Measurements from ENCODE around the gene NOXO1. TPM values are rescaled to one million over a fixed set of nuclear protein-coding genes. Genes with fewer than 3 reads are reported as not detected.
A peak's percentile ranks its signal among the peaks of the same experiment; 100 is the strongest.
"Not testable (repeated sequence)": the region's sequence is repeated elsewhere in the genome, so short reads cannot be mapped to it uniquely, and the experiment has no call there.

NOXO1 gene
- polyA plus RNA-seq, 1 donor = 1.3 TPM

DNA sequence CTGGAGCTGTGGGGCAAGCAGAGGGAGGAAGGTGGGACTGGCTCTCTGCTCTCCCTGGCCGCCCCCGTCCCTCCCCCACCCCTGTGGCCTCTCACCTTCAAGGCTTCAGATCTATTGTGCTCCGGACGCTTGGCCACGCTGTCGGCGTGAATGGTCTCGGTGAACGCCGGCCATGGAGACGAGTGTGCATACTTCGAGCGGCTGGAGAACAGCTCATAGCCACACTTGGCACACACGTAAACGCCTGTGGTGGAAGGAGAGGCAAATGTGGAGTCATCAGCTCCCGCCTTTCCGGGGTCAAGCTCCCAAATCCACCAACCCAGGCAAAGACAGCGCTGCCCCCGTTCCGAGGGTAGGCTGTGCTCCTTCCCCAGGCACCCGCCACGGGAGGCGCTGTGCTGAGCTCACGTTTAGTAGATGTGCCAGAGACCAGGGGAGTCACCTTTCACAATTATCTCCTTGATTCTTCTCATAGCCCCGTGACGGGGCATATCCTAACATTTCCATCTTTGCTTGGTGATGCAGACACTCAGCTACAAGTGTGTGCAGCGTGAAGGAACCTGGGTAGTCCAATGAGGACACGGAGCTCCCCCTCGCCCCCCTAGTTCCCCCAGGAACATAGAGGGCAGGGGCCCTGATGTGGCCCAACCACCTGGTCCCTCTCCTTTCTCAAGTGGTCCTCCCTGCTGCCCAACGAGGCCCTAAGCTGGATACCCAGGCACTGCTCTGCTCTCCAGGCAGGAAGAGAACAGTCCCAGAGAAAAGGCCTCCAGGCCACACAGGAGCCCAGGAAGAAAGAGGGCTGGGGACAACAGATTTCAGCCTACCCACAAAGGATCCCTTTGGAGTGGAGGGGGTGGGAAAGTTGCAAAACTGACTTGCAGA, 39.9 kb downstream of the NOXO1 start:
- no peak for DNase-seq

DNA sequence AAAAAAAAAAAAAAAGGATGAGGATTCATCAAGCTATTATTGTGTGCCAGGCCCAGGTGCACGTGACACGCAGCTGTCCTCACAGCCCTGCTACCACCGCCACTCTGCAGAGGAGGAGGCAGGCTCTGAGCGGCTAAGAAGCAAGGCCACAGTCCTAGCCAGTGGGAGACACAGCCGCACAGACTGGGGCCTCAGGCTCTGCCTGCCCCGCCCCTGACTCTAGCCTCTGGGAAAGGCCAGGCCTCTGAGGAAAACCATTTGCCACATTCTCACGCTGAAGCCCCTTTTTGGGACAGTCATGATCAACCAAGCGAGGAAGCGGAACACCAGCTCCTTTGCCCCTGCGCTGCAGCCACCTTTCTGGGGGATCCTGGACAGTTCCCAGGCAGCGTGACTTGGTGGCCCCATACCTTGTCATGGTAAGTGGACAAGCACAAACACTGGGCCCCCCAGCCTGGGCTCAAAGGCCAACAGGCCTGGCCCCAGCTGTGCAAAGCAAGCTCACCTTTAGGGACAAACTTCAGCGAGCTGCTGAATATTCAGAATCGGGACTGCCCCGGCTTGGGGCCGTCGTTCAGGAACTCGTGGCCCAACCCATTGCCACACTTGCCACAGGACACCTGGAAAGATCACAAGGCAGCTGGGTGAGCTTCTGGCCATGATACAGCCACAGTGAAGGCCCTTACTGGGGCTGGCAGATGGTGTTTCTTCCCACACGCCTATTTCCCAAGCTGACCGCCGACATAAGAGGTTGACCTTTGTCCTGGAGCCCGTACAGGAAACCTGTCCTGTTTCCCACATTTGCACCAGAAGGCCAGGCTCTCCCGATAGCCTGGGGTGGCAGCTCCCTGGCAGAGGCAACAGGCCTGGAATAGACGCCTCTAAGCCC, 40.8 kb downstream of the NOXO1 start:
- DNase-seq = no peak

- not testable (repeated sequence) for DNase-seq
These were observed 41.4 kb downstream of the NOXO1 start for GRCh38 chr16:1939833-1940232.

DNA sequence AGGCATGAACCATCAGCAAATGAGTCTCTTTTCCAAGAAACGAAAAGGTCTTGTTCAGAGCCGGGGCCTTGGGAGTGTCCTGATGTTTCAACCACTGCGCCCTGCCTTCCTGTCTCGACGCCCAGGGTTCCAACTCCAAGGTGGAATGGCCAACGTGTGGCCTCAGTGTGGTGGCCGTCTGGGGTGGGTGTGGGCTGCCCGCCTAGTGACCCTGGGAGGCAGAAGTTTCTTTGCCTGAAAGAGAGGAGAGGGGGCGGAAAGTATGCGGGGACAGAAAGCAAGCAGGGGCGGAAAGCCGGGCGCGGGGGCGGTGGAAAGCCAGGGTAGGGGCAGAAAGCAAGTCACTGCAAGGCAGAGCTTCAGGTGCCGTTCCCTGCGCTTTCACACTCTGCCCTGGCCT, 42.4 kb downstream of the NOXO1 start:
- no peak for DNase-seq

DNA sequence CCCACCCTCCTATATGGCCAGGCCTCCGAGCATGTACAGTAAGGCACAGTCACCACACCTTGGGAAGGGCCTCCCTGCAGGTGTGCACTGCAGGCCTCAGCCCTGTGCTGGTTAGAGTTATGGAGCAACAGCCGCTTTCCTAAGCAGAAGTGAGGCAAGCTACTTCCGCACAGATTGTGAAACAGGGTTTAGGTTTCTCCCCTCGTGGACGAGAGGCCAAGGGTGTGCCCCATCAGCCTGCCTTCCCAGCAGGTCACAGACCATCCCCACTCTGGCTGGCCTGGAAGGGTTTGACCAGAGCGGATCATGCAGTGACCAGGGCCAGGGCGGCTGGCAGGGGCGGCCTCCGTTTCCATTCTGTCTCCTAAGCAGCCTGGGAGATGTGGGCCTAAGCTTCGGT, 43.0 kb downstream of the NOXO1 start:
- DNase-seq = no peak

- no peak for DNase-seq
These were observed 44.3 kb downstream of the NOXO1 start for GRCh38 chr16:1936945-1937479.

DNA sequence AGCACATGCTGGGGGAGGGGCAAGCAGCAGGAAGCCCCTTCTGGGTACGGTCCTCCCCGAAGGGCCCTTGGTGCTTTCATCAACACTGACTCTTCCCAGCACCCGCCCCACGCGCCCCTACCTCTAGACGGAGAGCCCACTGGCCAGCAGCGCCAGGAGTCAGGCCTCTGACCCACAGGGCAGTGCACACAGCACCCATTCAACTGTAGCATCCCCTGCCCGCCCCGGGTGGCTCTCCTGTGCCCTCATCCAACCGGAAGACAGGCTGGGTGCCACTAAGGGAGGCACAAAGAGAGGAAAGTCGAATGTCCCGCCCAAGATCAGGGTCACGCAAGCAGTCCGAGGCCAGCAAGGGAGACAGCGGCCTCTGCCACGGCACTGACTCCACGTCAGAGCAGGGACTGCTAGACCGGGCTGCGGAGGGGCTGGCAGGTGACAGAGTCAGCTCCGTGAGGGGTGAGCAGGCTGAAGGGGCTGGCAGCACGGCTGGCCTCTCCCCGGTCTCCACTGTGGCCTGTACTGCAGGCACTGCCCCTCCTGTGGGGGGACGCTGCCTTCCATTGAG, 48.1 kb downstream of the NOXO1 start:
- no peak for DNase-seq

DNA sequence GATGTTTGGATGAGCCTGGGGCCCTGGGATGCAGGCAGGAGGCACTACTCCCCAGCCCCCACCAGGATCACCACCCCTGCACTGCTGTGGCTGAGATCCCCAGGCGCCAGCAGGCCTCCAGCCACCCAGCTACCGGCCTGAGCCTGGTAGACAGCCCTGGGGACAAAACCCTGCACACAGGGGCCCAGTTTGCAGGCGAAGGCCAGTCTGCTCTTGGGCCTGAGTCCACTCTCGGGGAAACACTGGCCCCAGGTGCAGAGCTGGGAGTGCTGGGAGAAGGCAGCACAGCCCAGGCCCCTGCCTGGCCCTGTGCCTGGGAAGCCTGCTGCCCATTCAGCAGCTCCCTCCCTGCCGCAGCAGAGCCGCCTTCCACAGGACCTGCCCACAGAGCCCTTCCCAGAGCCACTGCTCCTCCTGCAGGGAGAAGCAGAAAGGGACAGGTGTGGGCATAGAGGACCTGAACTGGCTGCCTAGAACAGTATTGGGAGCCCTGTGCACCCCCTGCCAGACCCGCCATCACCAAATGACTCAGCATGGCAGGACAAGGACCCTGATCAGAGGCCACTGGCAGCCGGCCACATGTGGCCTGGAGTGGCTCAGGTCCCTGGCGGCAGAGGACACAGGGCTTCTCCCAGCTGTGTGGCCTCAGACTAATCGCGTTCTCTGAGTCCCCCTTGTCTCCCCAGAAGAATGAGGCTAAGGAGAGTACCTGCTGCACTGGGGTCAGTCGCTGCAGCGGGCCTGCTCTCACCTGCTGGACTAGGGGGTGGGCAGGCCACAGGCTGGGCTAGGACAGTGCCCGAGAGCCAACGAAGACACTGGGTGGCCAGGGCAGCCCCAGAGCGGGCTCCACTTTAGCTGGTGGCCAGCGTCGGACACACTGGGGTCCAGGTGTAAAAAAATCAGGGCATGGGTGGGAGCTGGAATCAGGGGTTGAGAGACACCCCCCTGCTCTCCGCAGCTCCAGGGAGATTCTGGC, 48.9 kb downstream of the NOXO1 start:
- no peak for DNase-seq

- DNase-seq = no peak
These were observed 50.9 kb downstream of the NOXO1 start for GRCh38 chr16:1930338-1930720.

GRCh38 chr16:1929578-1930337, 51.5 kb downstream of the NOXO1 start:
- DNase-seq = peak; percentile 90

DNA sequence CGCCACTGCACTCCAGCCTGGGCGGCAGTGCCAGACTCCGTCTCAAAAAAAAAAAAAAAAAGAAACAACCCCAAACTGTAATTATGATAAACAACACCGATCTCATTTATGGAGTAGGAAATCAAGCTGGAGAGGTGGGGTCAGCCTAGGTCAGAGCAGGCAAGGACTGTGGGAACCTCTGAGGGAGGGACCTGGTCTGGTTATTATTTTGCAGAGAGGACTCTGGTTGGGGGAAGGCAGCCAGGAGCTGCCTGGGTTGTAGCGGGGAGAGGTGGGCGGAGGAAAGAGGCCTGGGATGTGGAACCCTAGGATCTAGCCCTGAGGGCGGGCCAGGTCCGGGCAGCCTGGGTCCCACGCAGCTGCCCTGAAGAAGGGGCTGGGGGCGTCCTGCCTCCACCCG, 52.2 kb downstream of the NOXO1 start:
- DNase-seq = no peak

Other genes with a start within 250 kb of the NOXO1 start
- gene NME3, start 209.9 kb downstream of the NOXO1 start, polyA plus RNA-seq (ENCODE audit: insufficient read length) = 22.8 TPM
- gene EME2, start 208.7 kb downstream of the NOXO1 start, polyA plus RNA-seq (ENCODE audit: insufficient read length) = 7.2 TPM
- 45.8 TPM for gene MRPS34, start 208.3 kb downstream of the NOXO1 start, polyA plus RNA-seq (ENCODE audit: insufficient read length)
- 30.5 TPM for gene SPSB3, start 198.9 kb downstream of the NOXO1 start, polyA plus RNA-seq (ENCODE audit: insufficient read length)
- gene NUBP2, start 198.5 kb downstream of the NOXO1 start, polyA plus RNA-seq (ENCODE audit: insufficient read length) = 48.7 TPM
- 0.52 TPM for gene IGFALS, start 187.8 kb downstream of the NOXO1 start, polyA plus RNA-seq (ENCODE audit: insufficient read length)
- gene HAGH, start 154.6 kb downstream of the NOXO1 start, polyA plus RNA-seq (ENCODE audit: insufficient read length) = 44.7 TPM
- 21.2 TPM for gene FAHD1, start 154.3 kb downstream of the NOXO1 start, polyA plus RNA-seq (ENCODE audit: insufficient read length)
- gene MEIOB, start 109.3 kb downstream of the NOXO1 start, polyA plus RNA-seq (ENCODE audit: insufficient read length) = 0.26 TPM
- gene HS3ST6, start 63.1 kb downstream of the NOXO1 start, polyA plus RNA-seq (ENCODE audit: insufficient read length) = 0.21 TPM
- gene MSRB1, start 38.3 kb downstream of the NOXO1 start, polyA plus RNA-seq (ENCODE audit: insufficient read length) = 39.0 TPM
- gene RPL3L, start 26.8 kb downstream of the NOXO1 start, polyA plus RNA-seq (ENCODE audit: insufficient read length) = 72.5 TPM
- 145 TPM for gene NDUFB10, start 21.9 kb downstream of the NOXO1 start, polyA plus RNA-seq (ENCODE audit: insufficient read length)
- 3,719 TPM for gene RPS2, start 16.6 kb downstream of the NOXO1 start, polyA plus RNA-seq (ENCODE audit: insufficient read length)
- gene RNF151, start 14.6 kb downstream of the NOXO1 start, polyA plus RNA-seq (ENCODE audit: insufficient read length) = not detected
- 34.3 TPM for gene TBL3, start 9.4 kb downstream of the NOXO1 start, polyA plus RNA-seq (ENCODE audit: insufficient read length)
- 20.2 TPM for gene GFER, start 2.7 kb upstream of the NOXO1 start, polyA plus RNA-seq (ENCODE audit: insufficient read length)
- gene SYNGR3, start 8.5 kb upstream of the NOXO1 start, polyA plus RNA-seq (ENCODE audit: insufficient read length) = 2.1 TPM
- 32.1 TPM for gene ZNF598, start 28.4 kb upstream of the NOXO1 start, polyA plus RNA-seq (ENCODE audit: insufficient read length)
- gene NPW, start 38.3 kb upstream of the NOXO1 start, polyA plus RNA-seq (ENCODE audit: insufficient read length) = 0.72 TPM
- gene NHERF2, start 45.4 kb upstream of the NOXO1 start, polyA plus RNA-seq (ENCODE audit: insufficient read length) = 47.8 TPM
- 13.5 TPM for gene NTHL1, start 66.4 kb upstream of the NOXO1 start, polyA plus RNA-seq (ENCODE audit: insufficient read length)
- 92.4 TPM for gene TSC2, start 66.5 kb upstream of the NOXO1 start, polyA plus RNA-seq (ENCODE audit: insufficient read length)
- 181 TPM for gene PKD1, start 154.4 kb upstream of the NOXO1 start, polyA plus RNA-seq (ENCODE audit: insufficient read length)
- gene RAB26, start 167.2 kb upstream of the NOXO1 start, polyA plus RNA-seq (ENCODE audit: insufficient read length) = 0.92 TPM
- 46.7 TPM for gene TRAF7, start 174.3 kb upstream of the NOXO1 start, polyA plus RNA-seq (ENCODE audit: insufficient read length)
- 3.1 TPM for gene CASKIN1, start 215.1 kb upstream of the NOXO1 start, polyA plus RNA-seq (ENCODE audit: insufficient read length)
- gene MLST8, start 224.0 kb upstream of the NOXO1 start, polyA plus RNA-seq (ENCODE audit: insufficient read length) = 41.0 TPM
- gene BRICD5, start 229.4 kb upstream of the NOXO1 start, polyA plus RNA-seq (ENCODE audit: insufficient read length) = 7.8 TPM
- 15.7 TPM for gene PGP, start 233.4 kb upstream of the NOXO1 start, polyA plus RNA-seq (ENCODE audit: insufficient read length)
- 16.4 TPM for gene E4F1, start 242.1 kb upstream of the NOXO1 start, polyA plus RNA-seq (ENCODE audit: insufficient read length)

All from hindlimb muscle (tissue), 1 donor.